HG03469 (cell line): ENCODE data around the gene FBXO27.
"Not testable (repeated sequence)": the region's sequence is repeated elsewhere in the genome, so short reads cannot be mapped to it uniquely, and the experiment has no call there.

Experiments
- ATAC-seq: cut with Tn5 transposase; IDR thresholded peaks from one replicate; pipeline ENCODE4 v1.9.1; 2021; ENCODE audit warnings: mild to moderate bottlenecking, moderate library complexity, moderate number of reproducible peaks; ENCODE audit not compliant: unreplicated experiment

The FBXO27 gene

GRCh38 chr19:39032063-39032918 lies at the start of gene FBXO27:
Gene FBXO27, minus strand, starts transcription at chr19:39032549. Its CDS starts 322 bp downstream, at chr19:39032227.
- no peak for ATAC-seq

DNA sequence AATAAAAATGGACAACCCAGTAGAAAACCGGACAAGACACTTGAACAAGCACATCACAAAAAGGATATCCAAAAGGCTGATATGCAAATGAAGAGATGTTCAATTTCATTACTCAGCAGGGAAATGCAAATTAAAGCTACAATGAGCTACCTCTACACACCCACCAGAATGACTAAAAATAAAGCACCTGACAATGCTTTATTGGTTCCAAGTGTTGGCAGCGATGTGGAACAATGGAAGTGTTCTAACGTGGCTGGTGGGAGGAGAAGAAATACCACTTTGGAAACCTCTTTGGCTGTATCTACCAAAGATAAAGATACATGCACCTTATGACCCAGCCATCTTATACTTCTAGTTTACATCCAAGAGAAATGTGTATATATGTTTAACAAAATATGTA lies 48.1 kb upstream of the FBXO27 start:
- no peak for ATAC-seq

DNA sequence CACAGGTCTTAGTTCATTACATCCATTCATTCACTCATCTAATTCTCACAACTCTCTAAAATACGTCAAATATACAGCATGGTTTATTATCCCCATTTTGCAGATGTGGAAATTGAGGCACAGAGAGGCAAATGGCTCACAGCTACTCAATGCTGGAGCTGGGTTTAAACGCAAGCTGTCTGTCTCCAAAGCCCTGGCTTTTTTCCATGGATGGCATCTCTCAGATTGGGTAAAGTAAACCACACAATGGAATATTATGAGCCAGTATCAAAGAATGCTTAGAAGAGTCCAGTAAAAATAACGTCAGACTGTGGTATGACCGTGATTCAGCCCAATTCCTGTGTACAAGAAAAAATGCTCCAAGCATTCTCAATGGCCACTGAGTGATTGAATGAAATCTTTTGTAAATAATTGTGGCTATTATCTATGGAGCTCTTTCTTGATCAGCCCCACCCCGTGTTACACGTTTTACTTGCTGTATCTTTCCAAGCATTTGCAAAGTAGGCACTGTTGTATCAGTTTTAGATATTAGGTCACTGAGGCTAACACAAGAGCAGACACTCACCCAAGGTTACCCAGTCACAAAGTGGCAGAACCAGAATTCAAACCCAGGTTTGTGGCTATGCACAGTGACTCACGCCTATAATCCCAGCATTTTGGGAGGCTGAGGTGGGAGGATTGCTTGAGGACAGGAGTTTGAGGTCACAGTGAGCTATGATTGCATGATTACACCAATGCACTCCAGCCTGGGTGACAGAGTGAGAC lies 46.3 kb upstream of the FBXO27 start:
- ATAC-seq, result no peak

DNA sequence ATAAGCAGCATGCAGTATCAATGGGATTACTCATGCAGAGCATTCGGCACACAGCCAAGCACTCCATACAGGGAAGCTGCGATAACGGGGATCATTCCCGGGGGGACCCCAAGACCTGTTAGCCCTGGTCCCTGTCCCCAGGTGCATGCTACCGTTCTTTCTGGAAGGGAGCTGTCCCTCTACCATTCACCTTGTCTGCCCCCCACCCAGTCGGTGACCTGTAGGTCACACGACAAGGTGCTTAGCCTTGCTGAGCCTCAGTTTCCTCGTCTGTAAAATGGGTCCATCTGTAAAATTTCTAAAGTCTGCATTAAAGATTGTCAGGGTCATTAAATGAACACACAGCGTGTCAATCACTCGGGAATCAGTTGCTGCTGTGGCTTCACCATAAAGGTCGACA lies 45.0 kb upstream of the FBXO27 start:
- ATAC-seq, result no peak

DNA sequence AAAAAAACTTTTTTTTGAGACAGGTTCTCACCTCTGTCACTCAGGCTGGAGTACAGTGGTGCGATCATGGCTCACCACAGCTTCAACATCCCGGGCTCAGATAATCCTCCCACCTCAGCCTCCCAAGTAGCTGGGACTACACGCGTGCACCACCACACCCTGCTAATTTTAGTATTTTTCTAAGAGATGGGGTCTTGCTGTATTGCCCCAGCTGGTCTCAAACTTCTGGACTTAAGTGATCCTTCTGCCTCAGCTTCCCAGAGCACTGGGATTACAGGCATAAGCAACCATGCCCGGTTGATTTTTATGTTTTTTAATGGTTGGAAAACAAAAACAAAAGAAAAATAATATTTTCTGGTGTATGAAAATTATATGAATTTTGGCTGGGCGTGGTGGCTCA lies 42.6 kb upstream of the FBXO27 start:
- no peak for ATAC-seq

- no peak for ATAC-seq
Measured at GRCh38 chr19:39074205-39074692, 41.9 kb upstream of the FBXO27 start.

DNA sequence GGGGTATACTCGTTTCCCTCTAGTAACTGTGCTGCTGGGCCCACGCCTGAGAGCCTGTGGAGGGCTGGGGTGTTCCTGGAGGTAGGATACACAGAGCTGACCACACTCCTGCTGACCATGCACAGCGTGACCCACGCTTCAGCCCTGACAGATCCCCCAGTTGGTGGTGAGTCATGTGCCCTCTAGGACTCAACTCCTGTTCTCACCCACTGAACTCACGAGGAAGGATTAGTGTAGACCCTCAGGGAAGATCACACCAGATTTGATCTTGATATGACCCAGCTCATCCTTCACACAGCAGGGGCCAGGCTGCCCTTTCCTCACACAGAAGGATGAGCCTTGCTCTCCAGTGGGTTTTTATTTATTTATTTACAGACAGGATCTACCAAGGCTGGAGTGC lies 38.5 kb upstream of the FBXO27 start:
- no peak for ATAC-seq

DNA sequence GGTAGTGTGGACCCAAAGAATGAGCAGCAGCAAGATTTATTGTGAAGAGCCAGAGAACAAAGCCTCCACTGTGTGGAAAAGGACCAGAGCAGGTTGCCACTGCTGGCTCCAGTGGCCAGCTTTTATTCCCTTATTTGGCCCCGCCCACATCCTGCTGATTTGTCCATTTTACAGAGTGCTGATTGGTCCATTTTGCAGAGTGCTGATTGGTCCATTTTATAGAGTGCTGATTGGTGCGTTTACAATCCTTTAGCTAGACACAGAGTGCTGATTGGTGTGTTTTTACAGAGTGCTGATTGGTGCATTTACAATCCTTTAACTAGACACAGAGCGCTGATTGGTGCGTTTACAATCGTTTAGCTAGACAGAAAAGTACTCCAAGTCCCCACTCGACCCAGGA lies 35.9 kb upstream of the FBXO27 start:
- ATAC-seq, result not testable (repeated sequence)

DNA sequence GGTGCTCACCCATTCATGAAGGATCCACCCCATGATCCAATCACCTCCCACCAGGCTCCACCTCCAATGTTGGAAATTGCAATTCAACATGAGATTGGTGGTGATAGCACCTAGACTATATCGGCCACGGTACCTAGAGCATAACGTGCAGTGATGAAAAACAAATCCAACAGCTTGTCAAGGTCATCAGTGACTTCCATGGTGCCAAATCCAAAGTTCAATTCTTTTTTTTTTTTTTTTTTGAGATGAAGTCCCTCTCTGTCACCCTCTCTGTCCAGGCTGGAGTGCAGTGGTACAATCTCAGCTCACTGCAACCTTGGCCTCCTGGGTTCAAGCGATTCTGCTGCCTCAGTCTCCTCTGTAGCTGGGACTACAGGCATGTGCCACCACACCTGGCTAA lies 34.8 kb upstream of the FBXO27 start:
- ATAC-seq, result no peak

GRCh38 chr19:39065928-39066327 lies 33.6 kb upstream of the FBXO27 start:
- no peak for ATAC-seq

DNA sequence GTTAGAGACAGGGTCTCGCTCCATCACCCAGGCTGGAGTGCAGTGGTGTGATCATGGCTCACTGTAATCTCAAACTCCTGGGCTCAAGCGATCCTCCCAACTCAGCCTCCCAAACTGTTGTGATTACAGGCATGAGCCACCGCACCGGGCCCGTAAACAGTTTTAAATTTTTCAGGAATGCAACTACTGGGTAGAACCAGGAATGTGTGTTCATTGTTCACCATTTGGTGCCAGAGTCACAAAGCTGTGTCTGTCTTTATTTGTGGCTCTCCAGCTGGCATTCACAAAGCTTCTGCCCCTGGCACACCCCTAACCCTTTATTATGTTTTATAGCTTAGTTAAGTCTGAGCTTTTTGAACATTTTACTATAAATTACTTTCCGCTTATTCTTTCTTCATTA lies 32.1 kb upstream of the FBXO27 start:
- no peak for ATAC-seq

GRCh38 chr19:39060171-39060570 lies 27.8 kb upstream of the FBXO27 start:
- no peak for ATAC-seq

- no peak for ATAC-seq
Measured at GRCh38 chr19:39059302-39059701, 27.0 kb upstream of the FBXO27 start.

- ATAC-seq, result no peak
Measured at GRCh38 chr19:39057615-39058014, 25.3 kb upstream of the FBXO27 start.

GRCh38 chr19:39054091-39054470 lies 21.7 kb upstream of the FBXO27 start:
- no peak for ATAC-seq

DNA sequence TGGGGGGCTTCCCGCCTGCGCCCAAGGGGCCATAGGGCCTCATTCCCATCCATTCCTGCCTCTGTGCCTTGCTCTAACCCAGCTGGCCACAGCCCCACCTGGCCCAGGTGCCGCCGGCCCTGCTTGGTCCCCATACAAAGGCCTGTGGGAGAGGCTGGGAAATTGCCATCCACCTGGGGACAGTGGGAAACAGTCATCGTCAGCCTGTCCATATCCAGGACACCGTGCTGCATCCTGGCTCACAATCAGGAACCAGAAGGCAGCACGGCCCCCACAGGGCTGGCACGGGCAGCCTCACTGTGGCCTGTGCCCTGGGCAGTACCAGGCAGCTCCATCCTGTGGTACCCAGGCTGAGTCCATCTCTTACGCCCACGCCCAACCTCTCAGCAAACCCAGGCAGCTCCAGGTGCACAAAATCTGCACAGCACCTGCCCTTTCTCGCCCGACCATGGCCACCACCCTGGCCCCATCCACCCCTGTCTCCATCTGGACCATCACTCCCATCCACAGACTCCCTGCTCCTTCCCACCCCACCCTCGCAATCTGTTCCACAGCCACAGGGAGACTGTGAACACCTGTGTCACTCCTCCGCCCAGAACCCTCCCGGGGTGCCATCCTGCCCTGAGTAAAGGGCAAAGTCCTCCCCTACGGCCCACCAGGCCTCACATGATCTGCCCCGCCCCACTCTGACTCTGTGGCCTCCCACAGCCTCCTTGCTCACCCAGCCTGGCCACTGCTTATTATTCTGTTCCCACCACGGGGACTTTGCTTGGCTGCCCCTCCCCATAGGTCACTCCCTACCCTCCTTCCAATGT lies 21.1 kb upstream of the FBXO27 start:
- no peak for ATAC-seq

- no peak for ATAC-seq
Measured at GRCh38 chr19:39052846-39053245, 20.5 kb upstream of the FBXO27 start.

GRCh38 chr19:39052243-39052746 lies 19.9 kb upstream of the FBXO27 start:
- ATAC-seq, result no peak

DNA sequence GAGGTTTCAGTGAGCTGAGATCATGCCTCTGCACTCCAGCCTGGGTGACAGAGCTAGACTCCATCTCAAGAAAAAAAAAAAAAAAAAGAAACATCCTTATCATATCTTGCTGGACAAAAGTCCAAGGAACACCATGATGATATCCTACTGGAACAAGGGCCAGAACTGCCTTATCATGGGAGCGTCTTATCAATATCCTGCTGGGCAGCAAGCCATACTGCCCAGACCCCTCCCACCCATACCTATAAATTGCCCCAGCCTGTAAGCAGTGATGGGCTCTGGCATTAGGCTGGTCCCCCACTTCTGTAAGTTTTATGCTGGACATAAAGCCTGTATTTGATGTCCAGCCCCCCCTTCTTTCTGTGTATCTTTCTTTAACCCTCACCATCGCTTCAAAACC lies 14.7 kb upstream of the FBXO27 start:
- ATAC-seq, result no peak

- no peak for ATAC-seq
Measured at GRCh38 chr19:39046037-39046821, 13.9 kb upstream of the FBXO27 start.
